GM19099 (cell line): ENCODE results near the gene MAOB.

Experiments
- POLR2A ChIP-seq: IDR thresholded peaks from 3 replicates; pipeline ENCODE4 v1.6.1; 2011; ENCODE audit warnings: low read depth; ENCODE audit not compliant: insufficient read length; ENCODE audit errors: extremely low read depth

The MAOB gene

DNA sequence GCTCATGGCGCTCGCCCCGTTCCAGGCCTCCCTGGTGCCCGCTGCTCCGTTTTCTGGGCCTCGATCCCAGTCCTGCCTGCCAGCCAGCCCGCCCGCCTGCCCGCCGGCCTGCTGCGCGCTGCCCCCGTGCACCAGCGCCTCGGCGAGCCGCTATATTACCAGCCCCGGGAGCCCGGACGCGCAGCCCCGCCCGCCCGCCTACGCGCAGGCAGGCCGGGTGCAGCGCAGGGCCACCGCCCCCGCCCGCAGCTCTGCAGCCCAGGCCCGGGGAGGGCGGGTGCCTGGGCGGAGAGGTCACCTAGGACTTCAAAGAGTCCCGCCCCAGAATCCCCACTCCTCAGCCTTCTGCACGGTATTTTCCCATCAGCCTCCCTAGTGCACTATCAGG lies at the start of gene MAOB:
MAOB (minus strand) TSS at position 157 of the 388 bp plus-strand sequence; CDS start at position 6, 151 bp downstream.
- TF ChIP-seq POLR2A = no peak

DNA sequence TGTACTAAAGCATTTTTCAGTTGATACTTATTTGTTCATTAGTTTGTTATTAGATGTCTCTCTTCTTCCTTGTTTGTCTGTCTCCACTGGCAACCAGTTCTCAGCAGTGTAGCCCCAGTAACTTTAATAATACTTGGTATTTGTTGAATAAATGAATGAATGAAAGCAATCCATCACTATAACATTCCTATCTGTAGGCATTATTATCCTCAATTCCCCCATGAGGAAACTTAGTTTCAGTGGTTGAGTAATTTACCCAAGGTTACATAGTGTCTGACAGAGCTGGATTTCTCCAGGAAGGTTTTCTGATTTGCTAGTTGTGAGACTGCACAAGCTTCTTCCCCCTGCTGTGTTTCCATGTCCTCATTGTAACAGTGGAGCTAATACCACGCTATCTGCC lies 27.8 kb upstream of the MAOB start:
- no peak for TF ChIP-seq POLR2A

DNA sequence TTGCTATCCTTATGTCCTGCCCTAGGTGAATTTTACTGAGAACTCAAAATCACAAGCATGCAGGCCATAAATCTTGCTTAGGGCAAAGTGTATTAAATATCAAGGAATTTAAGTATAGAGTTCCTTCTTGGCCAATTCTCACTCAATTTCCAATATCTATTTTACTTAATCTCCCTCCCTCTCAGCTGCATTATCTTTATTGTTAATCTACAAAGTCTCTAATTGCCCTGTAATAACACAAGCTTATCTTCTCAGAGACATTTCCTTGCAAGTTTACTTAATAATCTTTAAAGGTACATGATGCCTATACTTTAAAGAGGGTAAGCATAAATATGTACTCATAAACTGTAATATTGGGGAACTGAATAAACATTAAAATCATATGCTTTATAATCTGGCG lies 26.9 kb upstream of the MAOB start:
- no peak for TF ChIP-seq POLR2A

DNA sequence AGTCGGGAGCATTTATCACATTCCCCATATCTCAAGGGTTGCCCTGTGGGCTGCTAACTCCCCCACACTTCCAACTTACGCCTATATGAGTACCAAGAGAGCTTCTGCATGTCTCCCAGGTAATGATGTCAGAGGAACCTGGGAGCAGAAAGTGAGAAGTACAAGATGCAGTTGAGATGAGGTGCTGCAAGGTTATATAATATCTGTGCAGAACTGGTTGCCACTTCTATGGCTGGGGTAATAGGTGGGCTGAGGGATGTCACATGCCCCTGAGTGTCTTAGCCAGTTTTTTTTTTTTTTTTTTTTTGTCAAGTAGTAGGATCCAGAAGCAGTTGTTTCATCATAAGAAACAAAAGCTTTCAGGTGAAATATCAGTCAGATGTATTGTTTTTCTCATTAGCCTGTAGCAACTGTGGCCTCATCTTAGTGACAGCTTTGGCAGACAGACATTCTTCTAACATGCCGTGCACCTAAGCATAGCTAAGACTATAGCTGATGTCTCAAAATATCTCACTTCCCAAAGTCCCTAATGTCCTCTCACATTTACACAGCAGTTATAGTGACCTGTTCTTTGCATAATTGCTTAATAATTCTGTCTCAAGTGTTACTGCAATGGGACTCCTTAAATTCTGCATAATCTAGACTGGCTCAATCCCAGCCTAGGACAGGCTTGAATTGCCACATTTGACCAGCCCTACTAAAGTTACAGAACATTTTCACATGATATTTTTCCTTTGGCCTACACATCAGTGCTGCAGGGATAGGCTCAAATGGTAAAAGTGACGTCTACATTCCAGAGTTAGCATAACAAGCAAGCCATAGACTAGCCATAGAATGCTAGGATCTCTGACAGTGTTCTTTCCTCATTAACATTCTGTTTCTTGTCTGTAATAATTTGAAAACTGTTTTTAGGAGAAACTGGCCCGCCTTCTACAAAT lies 17.9 kb upstream of the MAOB start:
- TF ChIP-seq POLR2A = no peak

DNA sequence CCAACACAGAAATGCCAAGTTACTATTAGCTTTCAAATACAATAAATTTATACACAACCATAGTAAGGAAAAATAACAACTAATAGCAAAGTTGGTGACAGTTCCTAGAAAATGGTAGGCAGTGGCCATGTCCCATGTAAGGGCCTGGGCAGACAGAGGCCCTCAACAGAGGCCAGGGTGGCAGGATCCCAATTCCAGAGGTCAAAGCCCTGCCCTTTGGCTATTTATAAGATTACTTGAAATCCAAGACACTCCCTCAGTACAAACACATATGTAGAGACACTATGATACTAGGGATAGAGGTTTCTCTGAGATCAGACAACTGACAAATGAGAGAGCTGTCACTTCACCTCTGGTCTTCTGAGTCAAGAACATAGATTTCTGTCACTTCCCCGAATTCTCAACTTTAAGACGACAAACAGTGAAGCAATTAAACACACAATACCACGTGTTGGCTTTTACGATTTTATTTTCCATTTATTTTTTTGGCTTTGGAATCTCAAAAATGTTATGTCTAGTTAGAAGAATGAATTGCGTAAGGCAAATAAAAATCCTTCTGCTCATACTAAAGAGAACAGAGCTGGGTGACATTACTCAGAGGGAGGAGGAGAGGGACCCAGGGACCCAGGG lies 16.3 kb upstream of the MAOB start:
- no peak for TF ChIP-seq POLR2A

DNA sequence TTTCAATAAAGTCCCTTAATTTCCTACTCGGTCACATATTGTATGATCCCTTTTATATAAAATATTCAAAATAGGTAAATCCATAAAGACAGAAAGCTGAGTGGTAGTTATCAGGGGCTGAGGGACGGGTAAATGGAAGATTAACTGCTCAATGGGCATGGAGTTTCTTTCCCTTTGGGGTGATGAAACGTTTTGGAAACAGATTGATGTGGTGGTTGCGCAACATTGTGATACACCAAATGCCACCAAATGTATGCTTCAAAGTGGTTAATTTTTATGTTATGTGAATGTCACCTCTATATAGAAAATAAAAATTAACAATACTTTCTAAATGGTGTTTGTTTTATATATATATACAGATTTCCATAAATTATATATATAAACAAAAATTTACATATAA lies 15.0 kb upstream of the MAOB start:
- no peak for TF ChIP-seq POLR2A

DNA sequence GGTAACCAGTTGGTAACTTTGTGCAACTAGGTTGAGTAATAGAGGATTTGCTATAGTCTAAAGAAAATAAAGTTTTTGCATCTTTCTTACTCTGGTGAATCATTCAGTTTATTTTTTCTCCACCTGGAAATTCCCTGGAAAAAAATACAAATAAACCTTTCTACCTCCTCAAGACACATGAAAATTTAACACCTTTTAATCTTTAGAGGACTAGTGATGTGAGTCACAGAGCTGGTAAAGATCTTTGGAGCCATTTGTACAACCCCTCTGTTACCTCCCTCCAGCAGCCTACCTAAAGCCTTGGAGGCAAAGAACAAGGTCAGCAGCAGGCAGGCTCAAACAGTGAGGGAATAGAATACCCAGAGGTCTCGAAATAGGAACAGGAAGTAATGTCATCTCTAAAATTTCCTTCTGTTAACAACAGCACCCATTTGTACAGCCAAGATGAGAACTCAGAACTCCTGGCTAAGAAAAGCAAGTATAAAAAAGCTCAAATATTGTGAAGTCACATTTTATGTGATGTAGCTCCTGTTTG lies 10.2 kb upstream of the MAOB start:
- TF ChIP-seq POLR2A = no peak

DNA sequence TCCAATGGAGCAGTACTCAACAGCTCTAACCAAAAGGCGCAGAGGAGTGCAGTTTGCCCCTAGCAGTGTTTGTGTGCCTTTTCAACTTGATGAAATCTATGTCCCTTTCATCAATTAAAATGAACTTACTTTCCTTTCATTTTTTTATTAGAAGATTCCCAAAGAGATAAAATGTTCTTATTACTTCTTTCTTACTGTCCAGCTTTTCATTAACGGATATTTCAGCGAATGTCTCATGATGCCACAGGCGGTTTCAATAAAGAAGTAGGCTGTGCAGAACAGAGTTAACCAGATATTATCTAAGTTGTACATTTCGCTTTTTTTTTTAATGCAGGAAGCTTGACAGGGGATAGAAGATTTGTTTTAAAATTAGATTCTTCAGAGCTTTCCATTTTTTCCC lies 3.4 kb upstream of the MAOB start:
- no peak for TF ChIP-seq POLR2A

DNA sequence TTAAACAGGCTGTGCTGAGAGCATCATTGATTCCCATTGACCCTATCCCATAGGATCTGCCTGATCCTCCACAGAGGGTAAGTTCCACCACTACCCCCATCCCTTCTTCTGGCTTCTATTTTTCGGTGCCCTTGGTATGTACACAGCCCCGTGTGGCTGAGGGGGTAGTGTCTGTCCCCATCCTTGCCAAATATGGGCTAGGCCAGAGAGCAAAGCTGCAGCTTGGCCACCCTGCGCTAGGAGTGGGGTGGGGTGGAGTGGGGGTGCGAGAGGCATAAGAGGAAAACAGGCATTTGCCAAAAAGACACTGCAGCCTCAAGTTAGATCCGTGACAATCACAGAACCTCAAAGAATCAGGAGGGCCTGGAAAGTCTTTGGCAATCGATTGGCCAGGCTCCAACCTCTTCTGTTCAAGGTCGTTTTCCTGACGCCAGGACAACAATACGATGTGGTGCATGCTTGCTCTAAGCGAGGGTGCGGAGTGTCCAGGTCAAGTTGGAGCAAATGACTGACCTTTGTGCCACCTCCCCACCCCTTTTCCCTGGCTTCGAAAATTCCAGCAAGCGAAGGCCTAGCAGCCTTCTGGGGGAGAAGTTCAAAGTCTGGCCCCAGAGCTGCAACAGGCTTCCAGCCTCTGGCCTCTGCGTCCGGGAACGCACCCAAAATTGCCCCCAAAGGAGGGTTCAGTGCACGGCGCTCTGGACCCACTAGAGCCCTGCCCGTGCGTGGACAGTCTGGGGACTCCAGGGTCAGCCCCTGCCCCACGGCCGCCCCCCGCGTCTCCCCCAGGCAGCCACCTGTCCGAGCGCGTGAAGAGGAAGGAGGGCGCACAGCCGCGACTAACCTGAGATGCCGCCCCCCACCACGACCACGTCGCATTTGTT lies 598 bp downstream of the MAOB start:
- TF ChIP-seq POLR2A = no peak

DNA sequence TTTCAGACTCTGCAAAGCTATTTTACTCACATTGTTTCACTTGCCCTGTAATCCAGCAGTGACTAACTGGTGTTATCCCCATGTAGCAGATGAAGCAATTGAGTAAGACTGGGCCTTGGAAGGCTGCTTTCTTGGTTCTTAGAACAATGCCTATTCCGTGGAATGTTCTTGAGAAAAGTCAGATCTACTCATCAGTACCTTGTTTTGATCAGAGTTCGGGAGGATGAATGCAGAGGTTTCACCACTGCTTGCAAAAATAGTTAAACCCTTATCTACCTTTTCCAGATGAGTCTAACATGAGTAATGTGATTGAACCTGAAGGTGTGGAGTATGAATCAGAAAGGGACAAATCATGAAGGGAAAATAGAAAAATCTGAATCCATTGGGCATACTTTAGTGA lies 1.8 kb downstream of the MAOB start:
- TF ChIP-seq POLR2A = no peak

DNA sequence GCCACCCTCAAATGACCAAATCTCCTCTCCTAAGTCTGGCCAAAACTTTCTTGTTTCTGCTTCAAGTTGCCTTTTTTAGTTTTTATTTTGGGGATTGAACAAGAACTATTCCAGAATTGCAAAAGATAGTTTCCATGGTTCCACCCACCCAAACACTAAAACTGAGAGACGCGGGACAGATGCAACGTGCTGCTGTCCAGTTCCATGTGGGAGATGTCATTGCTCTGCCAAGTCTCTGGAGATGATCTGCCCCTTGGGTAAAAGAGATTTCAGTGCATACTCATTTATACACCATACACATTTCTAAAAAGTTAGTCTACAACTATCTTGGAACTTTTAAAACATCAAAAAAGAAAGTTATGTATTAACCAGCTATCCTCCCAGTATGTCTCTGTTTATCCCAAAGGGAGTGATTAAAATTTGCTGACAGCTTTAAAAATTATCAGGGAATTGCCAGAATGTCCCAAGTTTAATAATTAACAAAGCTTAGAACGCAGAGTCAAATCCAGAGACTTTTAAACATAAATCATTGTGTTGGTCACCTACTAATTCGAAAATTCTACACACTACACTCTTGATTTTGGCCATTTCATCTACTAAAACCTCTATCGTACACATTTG lies 3.2 kb downstream of the MAOB start:
- TF ChIP-seq POLR2A = no peak

DNA sequence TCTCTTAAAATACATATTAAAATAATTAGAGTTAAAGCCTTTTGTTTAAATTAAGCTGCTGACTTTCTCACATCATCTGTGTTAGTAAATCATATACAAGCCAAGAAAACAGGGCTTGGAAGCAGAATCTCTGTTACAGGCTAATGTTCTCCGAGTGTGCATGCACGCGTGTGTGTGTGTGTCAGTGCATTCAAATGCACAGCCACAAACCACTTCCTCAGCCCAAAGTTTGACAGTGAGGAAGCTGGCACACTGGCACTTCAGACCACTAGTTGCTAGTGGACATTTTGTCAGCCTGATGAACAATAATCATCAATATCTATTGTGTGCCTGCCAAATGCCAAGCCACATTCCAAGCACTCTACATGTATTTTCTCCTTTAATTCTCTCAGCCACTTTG lies 5.6 kb downstream of the MAOB start:
- TF ChIP-seq POLR2A = no peak

DNA sequence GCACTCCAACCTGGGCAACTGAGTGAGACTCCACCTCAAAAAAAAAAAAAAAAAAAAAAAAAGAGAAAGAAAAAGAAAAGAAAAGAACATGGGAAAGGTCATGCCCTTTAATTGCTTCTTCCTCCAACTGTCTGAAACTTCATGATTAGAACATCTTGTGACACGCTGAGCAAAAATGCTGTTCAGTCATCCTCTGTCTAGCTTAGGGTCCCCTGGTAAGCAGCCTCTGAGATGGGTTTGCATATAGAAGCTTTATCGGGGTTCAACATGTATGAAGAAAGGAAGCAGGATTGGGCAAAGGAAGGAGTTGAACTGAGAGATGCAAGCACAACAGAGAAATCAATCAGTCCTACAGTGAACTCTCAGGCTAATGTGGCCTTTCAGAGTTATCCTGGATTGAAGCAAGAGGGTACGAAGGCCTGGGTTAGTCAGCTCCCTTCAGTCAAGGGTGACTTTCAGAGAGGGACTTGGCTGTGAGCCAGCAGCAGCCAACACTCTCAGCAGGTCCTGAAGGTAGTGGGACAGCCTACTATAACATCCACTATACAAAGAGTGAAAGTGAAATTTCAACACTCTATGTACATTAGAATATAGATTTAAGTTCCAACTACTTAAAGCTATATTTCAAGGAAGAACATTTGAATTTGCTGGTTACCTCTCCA lies 11.4 kb downstream of the MAOB start:
- no peak for TF ChIP-seq POLR2A

DNA sequence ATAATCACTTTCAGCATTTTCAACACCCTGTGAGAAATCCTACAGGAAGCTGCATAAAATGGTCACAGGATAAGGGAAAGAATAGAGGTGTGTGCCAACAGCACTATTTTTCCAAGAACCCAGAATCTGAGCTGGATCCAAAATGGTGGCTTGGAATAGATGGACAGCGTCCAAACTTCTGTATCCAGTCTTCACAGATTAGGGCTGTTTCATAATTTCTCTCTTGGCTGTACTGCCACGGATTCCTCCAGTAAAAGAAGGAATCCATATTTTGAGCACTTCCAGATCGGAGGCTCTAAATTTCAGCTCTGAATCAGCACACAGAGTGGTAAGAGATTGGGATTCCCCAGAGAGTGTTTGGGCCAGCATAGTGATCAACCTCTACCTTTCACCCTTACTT lies 12.2 kb downstream of the MAOB start:
- TF ChIP-seq POLR2A = no peak
